GM19397 (cell line): ENCODE data around the gene RFC4.

Source experiments
- ATAC-seq: cut with Tn5 transposase; IDR thresholded peaks from one replicate; pipeline ENCODE4 v1.9.1; 2021; ENCODE audit warnings: mild to moderate bottlenecking, moderate library complexity; ENCODE audit not compliant: unreplicated experiment

Gene RFC4

DNA sequence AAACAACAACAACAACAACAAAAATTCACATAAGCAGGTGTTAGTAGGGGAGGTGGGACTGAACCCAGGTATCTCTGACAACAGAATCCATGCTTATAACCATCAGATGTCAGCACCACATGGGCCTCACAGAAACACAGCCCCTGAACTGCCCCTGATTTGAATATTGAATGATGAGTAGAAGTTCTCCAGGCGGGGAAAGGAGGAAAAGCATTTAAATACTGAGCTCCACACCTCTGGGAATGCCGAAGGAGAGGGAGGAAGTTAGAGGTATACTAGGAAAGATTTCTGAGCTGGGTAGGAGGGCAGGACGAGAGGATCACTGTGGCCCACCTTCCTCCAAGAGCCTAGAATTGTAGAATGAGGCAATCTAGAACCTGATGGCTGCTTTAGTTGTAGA is 54.8 kb downstream of the RFC4 start:
- no peak for ATAC-seq

DNA sequence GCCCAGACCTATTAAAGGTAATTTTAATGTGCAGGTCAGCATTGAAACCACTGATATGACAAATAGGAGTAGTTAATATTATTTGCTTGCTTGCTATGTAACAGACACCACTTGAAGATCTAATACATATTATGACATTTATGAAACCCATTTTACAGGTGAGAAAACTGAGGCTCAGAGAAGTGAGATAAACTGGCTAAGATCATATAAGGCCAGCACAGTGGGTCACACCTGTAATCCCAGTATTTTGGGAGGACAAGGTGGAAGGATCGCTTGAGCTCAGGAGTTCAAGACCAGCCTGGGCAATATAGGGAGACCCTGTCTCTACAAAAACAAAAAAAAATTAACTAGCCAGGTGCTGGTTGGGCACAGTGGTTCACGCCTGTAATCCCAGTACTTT is 56.0 kb downstream of the RFC4 start:
- ATAC-seq = no peak

DNA sequence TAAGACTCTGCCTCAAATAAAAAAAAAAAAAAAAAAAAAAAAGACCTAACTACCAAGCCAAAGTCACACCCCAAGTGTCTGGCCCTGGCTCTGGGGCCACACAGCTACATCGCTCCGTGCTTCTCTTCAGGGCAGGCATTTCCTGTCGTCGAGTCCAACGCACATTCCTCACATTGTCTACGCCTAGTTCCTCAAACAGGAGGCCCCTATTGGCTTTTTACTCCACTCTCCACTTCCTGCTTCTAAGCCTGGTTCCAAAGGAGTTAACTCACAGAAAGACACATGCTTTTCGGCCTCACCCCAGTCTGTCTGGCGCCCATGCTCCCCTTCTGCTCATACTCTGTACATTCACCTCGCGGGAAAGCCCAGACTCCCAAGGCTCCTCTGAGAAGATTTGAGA is 60.3 kb downstream of the RFC4 start:
- ATAC-seq = no peak

DNA sequence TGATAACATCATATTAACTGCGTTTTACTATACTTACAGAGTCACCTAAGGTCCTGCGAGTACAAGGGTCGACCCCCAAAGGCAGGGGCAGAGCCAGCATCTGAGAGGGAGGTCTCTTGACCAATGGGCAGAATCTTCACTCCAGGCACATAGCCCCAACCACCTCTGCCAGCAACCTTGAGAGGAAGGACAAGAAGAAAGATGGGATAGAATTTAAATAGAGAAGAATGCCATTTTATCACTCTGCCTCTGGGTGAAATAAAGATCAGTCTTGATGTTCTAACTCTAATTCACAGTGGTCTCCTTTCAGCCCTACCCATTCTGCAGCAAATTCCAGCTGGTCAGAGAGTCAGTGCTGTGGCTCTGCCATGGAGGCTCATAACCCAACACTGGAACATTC is 62.6 kb downstream of the RFC4 start:
- ATAC-seq = no peak

DNA sequence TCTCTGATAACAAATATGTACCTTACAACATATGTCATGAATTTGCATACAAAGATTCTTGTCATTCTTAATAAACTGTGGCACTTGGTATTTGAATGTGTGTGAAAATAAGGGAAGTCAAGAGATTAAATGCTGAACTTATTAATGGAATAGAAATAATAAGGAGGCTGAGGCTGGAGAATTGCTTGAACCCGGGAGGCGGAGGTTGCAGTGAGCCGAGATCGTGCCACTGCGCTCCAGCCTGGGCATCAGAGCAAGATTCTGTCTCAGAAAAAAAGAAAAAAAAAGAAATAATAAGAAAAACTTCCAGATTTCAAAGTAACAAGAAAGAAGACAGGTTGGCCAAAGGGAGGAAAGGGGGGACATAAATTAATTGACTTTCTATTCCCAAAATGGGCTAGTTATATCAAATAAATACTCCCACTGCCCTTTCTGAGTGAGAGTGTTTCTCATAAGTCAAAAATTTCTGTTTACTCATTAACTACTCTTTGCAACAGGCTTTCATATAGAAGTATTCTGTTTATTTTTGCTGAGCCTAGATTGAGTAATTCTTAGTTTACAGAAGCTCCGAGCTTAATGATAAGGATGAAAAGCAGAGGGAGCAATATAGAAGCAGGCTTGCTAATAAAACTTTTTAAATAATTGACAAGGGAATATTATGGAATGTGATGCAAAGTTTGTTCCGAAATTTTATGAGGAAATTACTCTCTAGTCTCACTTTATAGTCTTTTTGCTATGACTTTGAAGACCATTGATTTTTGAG is 63.5 kb downstream of the RFC4 start:
- ATAC-seq = no peak
